GM21360 (cell line): Measurements from ENCODE around the gene EPHA5.
"Not testable (repeated sequence)": the region's sequence is repeated elsewhere in the genome, so short reads cannot be mapped to it uniquely, and the experiment has no call there.

ENCODE experiments used
- ATAC-seq: cut with Tn5 transposase; IDR thresholded peaks from one replicate; pipeline ENCODE4 v1.9.1; 2021; ENCODE audit warnings: mild to moderate bottlenecking, moderate library complexity; ENCODE audit not compliant: unreplicated experiment

Gene EPHA5

GRCh38 chr4:65386927-65387326, 283.4 kb downstream of the EPHA5 start:
- no peak for ATAC-seq

GRCh38 chr4:65383589-65384305, 286.5 kb downstream of the EPHA5 start:
- ATAC-seq: no peak

GRCh38 chr4:65381648-65382047, 288.6 kb downstream of the EPHA5 start:
- ATAC-seq: no peak

- ATAC-seq: no peak
Observed at GRCh38 chr4:65370709-65371108, 299.6 kb downstream of the EPHA5 start.

- ATAC-seq: no peak
Observed at GRCh38 chr4:65367306-65367705, 303.0 kb downstream of the EPHA5 start.

GRCh38 chr4:65358914-65359313, 311.4 kb downstream of the EPHA5 start:
- ATAC-seq: no peak

GRCh38 chr4:65353098-65353497, 317.2 kb downstream of the EPHA5 start:
- ATAC-seq: no peak

- ATAC-seq: no peak
Observed at GRCh38 chr4:65344278-65344825, 325.9 kb downstream of the EPHA5 start.

GRCh38 chr4:65343342-65343741, 326.9 kb downstream of the EPHA5 start:
- no peak for ATAC-seq

GRCh38 chr4:65341557-65341956, 328.7 kb downstream of the EPHA5 start:
- ATAC-seq: no peak

GRCh38 chr4:65340382-65341109, 329.7 kb downstream of the EPHA5 start:
- ATAC-seq: no peak

GRCh38 chr4:65337371-65337770, 332.9 kb downstream of the EPHA5 start:
- ATAC-seq: no peak

GRCh38 chr4:65336465-65336864, 333.8 kb downstream of the EPHA5 start:
- no peak for ATAC-seq

- ATAC-seq: no peak
Observed at GRCh38 chr4:65316534-65316933, 353.8 kb downstream of the EPHA5 start.

- no peak for ATAC-seq
Observed at GRCh38 chr4:65311120-65311519, 359.2 kb downstream of the EPHA5 start.

- no peak for ATAC-seq
Observed at GRCh38 chr4:65310586-65310985, 359.7 kb downstream of the EPHA5 start.

GRCh38 chr4:65308626-65309025, 361.7 kb downstream of the EPHA5 start:
- not testable (repeated sequence) for ATAC-seq

- ATAC-seq: no peak
Observed at GRCh38 chr4:65302145-65302544, 368.1 kb downstream of the EPHA5 start.

GRCh38 chr4:65296246-65296645, 374.0 kb downstream of the EPHA5 start:
- no peak for ATAC-seq

GRCh38 chr4:65287071-65287470, 383.2 kb downstream of the EPHA5 start:
- no peak for ATAC-seq
